Stimulated activated CD4-positive, alpha-beta T cell treated with anti-CD3 and anti-CD28 coated beads, Interleukin-1b, Interleukin-23, amount 100 ng/mL, for 24 hours (primary cell): ENCODE measurements around the gene LINC00237.

Source experiments
- DNase-seq, 4 experiments: peaks; one replicate each; pipeline ENCODE4 v3.0.0-alpha.2; 2020; ENCODE audit warnings: low read depth in 4 of 4, low spot score in 1 of 4

LINC00237 gene

DNA sequence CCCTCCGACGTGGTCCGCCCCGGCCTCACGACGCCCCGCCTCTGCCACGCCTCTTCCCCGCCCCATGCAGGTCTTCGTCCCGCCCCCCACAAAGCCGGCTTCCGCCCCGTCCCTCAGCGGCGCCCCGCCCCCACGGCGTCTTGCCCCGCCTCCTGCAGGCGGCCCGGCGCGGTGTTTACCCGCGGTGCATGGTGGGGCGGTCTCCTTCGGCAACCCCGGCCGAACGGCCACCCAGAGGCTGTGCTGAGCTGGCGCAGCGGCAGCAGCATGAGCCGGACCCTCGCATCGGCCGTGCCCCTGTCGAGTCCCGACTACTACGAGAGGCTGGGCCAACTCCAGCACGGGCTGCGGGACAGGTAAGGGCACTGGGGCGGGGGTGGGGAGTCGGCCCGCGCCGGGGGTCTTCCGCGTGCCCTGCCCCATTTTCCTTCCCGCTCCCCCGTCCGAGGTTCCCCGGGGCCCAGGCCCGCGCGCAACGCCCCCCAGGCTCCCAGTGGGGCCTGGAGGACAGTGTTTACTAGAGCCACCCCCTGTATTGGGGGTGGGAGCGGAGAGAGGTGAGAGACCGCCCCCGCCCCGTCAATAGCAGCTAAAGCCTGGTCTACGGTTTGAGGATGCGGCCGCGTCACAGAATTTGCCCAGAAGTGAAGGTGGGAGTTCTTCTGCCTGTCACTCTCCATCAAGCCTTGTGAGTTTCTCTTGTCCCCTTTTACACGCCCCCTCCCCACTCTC is 19.9 kb upstream of the LINC00237 start, which contains the start of gene KIZ:
TSS of gene KIZ (plus strand) at position 234 of the 732 bp plus-strand sequence. CDS start at position 268, 34 bp downstream.
- peak; percentile 97 to 99 (median 97) for DNase-seq

GRCh38 chr20:21125072-21125848 is 19.1 kb upstream of the LINC00237 start:
- no peak for DNase-seq

GRCh38 chr20:21124190-21124589 is 18.0 kb upstream of the LINC00237 start:
- no peak for DNase-seq

DNA sequence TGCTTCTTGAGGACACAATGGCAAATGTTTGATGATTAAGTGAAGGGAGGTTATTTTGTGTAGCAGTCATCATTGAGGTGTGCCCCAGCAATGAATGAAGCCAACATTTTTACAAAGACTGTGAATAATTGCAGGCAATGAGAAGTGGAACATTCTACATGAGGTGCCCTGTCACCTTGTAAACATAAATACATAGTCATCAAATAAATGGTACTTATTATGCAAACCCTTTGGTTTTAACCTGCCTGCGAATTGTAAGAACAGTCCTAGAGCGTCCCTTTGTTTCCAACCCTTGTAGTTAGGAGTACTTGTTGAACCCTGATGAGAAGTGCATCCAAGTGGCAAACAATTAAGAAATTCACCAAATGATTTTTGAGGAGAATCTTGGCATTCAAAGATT is 12.6 kb upstream of the LINC00237 start:
- DNase-seq, result no peak

GRCh38 chr20:21118138-21118537 is 12.0 kb upstream of the LINC00237 start:
- DNase-seq, result no peak

DNA sequence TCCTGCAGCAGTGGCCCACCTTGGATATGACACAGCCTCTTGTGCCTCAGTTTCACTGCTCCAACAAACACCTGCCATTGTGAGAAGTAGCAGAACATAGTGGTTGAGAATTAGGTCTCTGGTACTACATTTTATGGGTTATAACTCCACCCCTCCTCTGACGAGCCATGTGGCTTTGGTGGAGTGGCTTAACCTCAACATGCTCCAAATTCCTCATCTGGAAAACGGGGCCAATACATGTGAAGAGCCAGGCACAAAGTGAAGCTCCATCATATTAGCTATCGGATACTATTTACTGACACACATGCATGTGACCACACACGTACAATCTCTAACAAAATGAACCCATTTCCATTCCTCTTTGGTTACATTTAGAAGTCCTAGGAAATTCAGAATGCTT is 11.4 kb upstream of the LINC00237 start:
- no peak for DNase-seq

GRCh38 chr20:21114584-21114983 is 8.4 kb upstream of the LINC00237 start:
- no peak for DNase-seq

DNA sequence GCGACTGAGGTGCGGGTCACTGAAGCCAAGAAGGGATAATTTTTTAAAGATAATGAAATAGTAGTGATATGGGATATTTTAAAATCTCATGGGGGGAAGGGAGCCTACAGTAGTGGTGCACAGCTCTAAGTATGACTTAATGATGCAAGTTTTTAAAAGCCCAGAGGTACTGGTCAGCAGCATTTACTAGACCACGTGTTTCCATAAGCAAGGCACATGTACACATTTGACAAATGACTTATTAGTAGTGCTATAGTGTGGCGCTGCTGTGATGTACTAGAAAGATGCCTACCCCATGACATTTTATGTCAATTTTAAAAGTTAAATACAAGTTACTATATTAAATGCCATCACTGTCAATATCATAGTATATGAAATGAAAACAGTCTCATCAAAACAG is 7.5 kb upstream of the LINC00237 start:
- DNase-seq, result no peak

DNA sequence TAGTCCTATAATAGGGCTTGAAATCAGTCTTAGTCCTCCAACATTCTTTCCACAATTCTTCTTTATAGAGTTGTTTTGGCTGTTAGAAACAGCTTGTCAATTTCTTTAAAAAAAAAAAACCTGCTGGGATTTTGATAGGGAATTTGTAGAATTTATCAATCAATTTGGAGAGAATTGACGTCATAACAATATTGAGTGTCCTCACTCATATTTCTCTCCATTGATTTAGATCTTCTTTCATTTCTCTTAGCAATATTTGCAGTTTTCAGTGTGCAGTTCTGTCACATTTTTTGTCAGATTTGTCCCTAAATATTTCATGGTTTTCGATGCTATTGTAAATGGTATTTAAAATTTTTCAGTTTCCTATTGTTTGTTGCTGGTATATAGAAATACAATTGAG is 5.3 kb upstream of the LINC00237 start:
- no peak for DNase-seq

DNA sequence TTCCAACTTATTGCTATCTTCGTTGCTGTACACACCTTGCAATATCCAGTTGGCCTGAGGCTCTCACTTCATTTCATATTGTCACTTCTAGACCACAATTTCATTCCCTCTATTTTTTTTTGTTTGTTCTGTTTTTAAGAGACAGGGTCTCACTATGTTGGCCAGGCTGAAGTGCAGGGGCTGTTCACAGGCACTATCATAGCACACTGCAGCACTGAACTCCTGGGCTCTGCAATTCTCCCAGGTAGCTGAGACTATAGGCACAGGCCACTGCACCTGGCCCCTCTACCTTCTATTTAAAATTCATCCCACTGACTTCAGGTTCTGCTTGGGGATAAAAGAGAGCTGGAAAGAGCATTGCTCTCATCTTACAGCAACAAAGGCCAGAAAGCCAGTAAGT is 4.7 kb upstream of the LINC00237 start:
- DNase-seq, result no peak

DNA sequence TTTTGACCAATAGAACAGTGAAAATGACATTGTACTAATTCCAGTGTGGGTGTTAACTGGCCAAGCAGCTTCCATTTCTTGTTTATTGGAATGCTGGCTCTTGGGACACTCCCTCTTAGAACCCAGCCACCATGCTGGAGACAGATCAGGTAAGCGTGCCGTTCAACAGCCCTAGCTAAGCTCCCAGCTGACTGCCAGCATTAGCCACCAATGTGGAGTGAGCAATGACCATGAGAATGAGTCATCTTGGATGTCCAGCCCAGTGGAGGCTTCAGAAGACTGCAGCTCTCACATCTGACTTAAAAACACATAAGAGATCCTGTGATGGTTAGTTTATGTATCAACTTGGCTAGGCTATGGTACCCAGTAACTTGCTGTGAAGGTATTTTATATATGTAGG is 3.0 kb upstream of the LINC00237 start:
- DNase-seq, result no peak

DNA sequence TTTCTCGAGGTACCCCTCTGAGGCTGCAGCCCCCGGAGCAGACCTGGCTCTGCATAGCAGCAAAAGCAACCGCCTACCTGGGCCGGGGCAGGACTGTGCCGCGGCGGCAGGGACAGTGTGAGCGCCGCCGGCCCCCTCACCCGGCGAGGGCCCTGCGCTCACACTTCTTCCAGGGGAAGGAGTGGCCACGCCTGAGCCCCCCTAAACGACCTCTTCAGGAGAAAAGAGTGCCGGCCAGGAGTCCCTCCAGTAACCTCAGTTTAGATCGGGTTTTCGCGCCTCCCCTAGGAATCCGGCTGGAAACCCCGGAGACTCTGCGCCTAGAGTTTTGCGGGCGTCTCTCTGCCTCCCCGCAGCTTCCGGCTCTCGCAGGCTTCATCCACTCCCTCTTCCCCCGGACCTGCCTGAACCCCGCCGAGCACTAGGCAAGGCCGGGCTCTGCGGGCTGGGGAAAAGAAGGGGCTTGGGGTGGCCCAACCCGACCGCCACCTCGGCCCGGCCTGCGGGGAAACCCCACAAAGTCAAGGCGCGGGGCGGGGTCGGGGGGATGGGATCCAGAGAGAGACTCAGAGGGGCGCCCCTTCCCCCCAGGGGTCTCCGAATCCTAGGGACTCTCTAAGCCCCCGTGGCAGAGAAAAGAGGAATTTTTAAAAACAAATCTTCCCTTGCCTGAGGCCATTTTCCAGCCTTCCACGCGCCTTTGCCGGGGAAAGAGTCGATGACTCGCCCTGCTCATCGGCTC is 558 bp downstream of the LINC00237 start:
- DNase-seq, result no peak

DNA sequence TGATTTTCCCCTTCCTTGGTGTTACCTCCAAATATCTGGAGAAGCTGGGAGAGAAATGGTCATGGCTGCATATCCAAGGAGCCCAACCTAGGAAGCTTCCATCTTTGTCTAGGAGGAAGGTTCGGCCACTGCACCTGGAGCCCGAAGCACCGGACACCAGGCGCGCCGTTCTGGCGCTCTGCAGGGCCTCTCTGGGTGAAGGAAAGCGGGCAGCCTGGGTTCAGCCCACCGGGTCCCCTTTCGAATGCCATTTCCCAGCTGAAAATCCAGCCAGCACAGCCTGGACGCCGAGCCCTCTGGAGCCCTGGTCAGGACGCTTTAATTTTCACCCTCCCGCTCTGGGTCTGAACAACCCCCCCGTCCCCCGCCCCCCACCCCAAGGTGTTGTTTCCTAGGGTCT is 1.2 kb downstream of the LINC00237 start:
- DNase-seq, result no peak

DNA sequence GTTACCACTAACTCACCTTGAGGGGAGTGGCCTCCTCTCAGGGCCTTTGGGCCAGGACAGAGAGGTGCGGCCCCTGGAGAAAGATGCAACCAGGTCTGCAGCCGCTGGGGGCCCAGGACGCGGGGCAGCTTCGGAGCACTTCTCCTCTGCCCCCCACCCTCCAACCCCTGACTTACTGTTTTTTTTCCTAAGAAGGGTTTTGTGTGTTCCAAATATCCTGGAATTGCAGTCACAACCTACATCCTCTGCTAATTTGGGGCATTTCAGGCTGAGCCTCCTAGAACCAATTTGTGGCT is 1.7 kb downstream of the LINC00237 start:
- no peak for DNase-seq

- DNase-seq, result no peak
Measured at GRCh38 chr20:21103582-21104465, 2.3 kb downstream of the LINC00237 start.

DNA sequence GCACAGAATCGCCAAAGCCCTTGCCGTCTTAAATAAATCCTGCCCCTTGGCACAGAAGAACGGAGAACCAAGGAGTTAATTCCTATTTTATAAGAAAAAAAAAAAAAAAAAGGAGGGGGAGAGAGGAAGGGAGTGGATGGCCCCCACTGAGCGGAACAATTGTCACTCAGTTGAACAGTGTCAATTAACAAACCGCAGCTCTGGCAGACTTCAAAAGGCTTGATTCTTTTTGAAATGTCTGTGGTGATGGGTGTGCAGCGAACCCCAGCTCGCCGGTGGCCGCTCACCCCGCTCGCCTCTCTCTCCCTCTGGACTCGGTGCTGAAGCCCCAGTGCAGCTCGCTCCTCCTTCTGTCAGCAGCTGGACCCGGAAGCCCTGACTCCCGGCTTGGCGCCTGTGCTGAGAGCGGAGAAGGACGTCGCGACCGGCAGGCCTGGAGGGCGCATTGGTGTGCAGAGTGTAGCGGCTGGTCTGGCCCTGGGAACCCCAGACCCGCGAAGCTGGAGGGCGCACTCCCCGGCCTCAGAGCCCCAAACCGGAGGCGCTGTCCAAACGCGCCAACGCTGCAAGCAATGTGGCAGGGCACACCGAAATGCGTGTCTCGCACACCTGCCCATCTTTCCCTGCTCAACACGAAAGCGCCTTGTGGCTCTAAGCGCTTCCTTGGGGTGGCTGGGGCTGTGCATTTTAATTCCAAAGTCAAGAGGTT is 3.4 kb downstream of the LINC00237 start:
- DNase-seq, result no peak

DNA sequence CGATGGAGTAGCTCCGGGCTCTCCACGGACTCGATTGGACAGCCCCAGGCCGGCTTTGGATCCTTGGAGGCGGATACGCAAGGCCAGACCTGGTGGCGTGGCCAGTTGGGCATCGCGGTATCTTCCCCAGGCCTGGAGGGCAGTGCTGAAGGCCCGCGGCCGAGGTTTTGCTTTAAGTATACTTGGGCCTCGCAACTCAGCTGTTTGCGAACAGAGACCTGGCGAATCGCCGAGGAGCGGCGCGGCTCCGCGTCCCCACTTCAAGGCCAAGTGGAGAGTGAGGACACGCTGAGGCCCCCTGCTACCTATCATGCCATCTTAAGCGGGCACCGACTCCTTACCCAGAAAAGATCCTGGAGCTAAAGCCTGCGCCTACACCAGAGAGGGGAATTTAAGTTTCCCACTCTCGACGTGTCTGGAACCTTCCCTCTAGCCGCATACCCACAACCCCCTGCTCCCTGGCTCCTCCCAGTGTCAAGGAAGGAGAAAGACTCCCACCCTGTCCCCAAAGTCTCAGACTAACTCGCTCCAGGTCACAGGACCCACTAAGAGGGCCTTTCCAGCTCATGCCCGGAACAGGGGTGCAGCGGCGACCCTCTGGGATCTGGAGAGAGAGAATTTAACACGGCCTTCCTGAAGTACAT is 4.1 kb downstream of the LINC00237 start:
- no peak for DNase-seq

DNA sequence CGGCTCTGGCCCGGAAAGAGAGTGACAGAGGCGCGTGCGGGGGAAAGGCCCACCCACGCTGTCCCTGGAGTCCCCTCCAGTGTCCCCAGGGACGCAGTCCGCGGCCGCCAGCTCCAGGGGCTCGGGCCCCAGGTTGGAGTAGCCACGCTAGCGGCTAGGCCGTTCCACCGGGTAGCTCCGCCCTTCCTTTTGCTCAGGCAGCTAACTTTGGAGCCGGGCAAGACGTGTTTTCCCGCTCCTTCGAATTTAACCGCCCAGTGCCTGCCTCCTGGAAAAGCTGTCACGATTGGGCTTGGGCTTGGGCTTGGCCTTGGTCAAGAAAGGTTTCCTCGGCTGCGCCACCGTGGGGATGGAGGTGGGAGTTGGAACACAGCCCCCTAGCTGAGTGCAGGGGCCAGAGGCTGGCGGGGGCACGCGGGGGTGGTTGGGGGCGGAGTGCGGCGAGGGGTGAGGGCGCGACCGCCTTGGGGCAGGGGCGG is 4.7 kb downstream of the LINC00237 start:
- no peak for DNase-seq

- no peak for DNase-seq
Measured at GRCh38 chr20:21100578-21101452, 5.3 kb downstream of the LINC00237 start.
